Hypothalamus (tissue), 51 donors: ENCODE results near the gene ZNF454.

Experiments used
- DNase-seq, 51 donors: peaks; one replicate each; lab custom pipeline; 2025; lab: John Stamatoyannopoulos, UW

Gene ZNF454

DNA sequence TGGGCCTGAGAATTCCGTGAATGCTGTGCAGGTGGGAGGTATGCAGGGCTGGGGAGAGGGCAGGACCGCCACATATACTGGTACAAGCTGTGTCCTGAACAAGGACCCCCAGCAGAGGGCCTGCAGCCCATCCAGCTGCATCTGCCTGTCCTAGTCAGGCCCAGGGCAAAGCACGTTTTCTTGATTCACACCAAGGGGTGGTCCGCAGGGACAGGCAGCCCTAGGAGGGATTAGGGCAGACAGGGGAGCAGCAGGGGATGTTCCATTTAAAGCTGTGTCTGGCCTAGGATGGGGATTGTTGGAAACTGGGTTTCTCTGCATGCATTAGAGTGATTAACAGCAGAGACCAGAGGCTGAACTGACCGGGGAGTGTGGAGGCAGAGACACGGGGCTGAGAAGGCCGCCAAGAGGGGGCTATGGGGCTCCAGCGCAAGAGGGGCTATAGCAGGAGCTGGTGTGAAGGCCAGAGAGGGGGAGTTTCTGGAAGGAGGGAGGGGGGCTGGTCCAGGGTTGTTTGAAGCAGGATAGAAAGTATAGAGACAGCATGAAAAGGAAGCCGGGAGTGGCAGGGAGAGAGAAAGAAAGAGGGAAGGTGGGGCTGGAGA is 51.4 kb downstream of the ZNF454 start:
- DNase-seq: no peak

GRCh38 chr5:178993236-178993765 is 52.3 kb downstream of the ZNF454 start:
- DNase-seq: no peak

GRCh38 chr5:178993955-178994579 is 53.1 kb downstream of the ZNF454 start:
- no peak for DNase-seq

- no peak for DNase-seq
Measured at GRCh38 chr5:178994580-178995340, 53.8 kb downstream of the ZNF454 start, which contains the start of gene GRM6. Gene GRM6 (minus strand): TSS chr5:178995320. CDS start chr5:178994944, 376 bp downstream.

GRCh38 chr5:178995341-178995690 is 54.3 kb downstream of the ZNF454 start:
- DNase-seq: no peak

DNA sequence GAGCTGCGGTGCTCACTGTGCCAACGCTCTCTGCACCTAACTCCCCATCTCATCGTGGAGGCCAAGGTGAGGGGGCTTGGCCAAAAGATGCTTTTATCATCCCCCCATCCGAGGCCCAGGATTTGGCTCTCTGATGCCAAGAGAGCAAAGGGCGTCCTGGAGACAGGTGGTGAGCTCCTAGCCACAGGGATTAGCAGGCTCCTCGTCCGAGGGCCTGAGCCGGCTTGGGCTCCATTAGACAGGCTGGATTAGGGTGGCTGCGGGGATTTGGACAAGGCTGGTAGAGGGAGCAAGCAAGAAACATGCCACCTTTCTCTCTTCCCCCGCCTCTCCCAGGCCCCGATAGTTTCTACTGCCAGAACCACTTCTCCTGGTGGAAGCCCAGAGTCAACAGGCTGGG is 55.2 kb downstream of the ZNF454 start:
- no peak for DNase-seq

DNA sequence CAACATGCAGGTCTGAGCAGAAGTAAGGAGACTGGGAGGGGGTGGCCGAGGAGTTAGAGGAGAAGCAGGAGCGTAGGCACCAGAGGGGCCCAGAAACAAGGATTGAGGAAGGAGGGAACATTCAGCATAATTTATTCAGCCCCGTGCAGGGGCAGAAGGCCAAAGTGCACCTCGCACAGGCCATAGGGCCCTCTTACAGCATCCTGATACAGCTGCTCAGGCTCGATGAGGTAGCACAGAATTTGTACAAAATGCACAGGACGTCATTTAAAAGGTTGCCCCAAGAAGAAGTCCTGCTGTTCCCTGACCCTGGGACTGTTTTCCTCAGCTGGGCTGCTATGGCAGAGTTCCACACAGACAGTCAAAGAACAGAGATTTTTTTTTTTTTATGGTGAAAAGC is 56.2 kb downstream of the ZNF454 start:
- no peak for DNase-seq

GRCh38 chr5:178998441-178998840 is 57.4 kb downstream of the ZNF454 start:
- DNase-seq: no peak

- no peak for DNase-seq
Measured at GRCh38 chr5:179006564-179006963, 65.6 kb downstream of the ZNF454 start.

DNA sequence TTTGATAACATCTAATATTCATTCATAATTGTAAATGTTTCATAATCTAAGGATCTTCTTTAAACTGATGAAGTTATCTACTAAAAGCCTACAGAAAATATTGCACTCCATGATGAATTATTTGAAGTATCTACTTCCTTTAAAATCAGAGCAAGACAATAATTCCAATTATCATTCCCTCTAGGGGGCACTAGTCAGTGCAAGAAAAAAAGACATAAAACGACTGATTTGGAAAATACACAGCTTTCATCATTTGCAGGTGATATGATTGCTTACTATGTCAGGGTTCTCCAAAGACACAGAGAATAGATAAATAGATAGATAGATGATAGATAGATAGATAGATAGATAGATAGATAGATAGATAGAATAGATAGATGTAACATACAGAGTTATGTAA is 67.7 kb downstream of the ZNF454 start:
- DNase-seq: no peak
